Measurements from ENCODE around the gene TTYH3.
"Not testable (repeated sequence)": the region's sequence is repeated elsewhere in the genome, so short reads cannot be mapped to it uniquely, and the experiment has no call there.

TTYH3 gene

GRCh38 chr7:2602406-2603043 is 29.3 kb upstream of the TTYH3 start:
- no peak for DNase-seq

GRCh38 chr7:2603044-2603965 is 28.5 kb upstream of the TTYH3 start:
- DNase-seq, result no peak

GRCh38 chr7:2604608-2605174 is 27.1 kb upstream of the TTYH3 start:
- no peak for DNase-seq

- DNase-seq, result no peak
These were observed 25.9 kb upstream of the TTYH3 start for GRCh38 chr7:2605608-2606538.

GRCh38 chr7:2606539-2606936 is 25.2 kb upstream of the TTYH3 start:
- DNase-seq, result no peak

GRCh38 chr7:2607122-2607922 is 24.5 kb upstream of the TTYH3 start:
- DNase-seq, result no peak

GRCh38 chr7:2607923-2608904 is 23.6 kb upstream of the TTYH3 start:
- DNase-seq, result no peak

- DNase-seq, result peak in 3 of 51 donors; percentile 17 to 29 (median 23)
These were observed 22.8 kb upstream of the TTYH3 start for GRCh38 chr7:2608921-2609411.

GRCh38 chr7:2609646-2610045 is 22.1 kb upstream of the TTYH3 start:
- not testable (repeated sequence) for DNase-seq

- no peak for DNase-seq
These were observed 21.3 kb upstream of the TTYH3 start for GRCh38 chr7:2610466-2610865.

GRCh38 chr7:2610898-2611297 is 20.9 kb upstream of the TTYH3 start:
- no peak for DNase-seq

GRCh38 chr7:2611401-2611800 is 20.4 kb upstream of the TTYH3 start:
- DNase-seq, result no peak

GRCh38 chr7:2611922-2612321 is 19.9 kb upstream of the TTYH3 start:
- DNase-seq, result no peak

- no peak for DNase-seq
These were observed 19.2 kb upstream of the TTYH3 start for GRCh38 chr7:2612445-2613097.

GRCh38 chr7:2613098-2613930 is 18.5 kb upstream of the TTYH3 start:
- peak in 1 of 51 donors; percentile 43 for DNase-seq

- peak in 28 of 51 donors; percentile 25 to 74 (median 46) for DNase-seq
These were observed 17.7 kb upstream of the TTYH3 start for GRCh38 chr7:2613931-2614600.
